HG03175 (cell line): ENCODE results near the gene IQCF6.
"Not testable (repeated sequence)": the region's sequence is repeated elsewhere in the genome, so short reads cannot be mapped to it uniquely, and the experiment has no call there.

ENCODE experiments used
- ATAC-seq: cut with Tn5 transposase; IDR thresholded peaks from one replicate; pipeline ENCODE4 v1.9.1; 2021; ENCODE audit warnings: mild to moderate bottlenecking, moderate library complexity; ENCODE audit not compliant: unreplicated experiment

IQCF6 gene

DNA sequence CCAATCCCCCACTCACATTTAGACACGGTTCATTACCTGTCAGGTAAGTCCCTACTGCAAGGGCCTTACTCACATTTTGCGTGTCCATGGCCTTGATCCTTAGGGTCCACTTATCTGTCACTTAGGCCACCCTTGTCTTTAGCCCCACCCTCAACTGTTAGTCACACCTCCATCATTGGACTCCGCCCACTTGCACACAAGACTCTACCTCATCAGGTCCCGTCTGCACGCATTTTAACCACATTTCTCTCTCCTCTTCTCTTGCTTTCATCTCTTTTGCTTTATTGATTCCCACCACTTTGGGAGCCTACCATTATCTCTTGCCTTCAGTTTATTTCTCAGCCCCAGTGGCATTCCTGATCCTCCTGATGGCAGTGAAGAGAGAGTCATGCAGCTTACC lies at the start of gene IQCF6:
TSS of gene IQCF6 (minus strand) at position 101 of the 400 bp plus-strand sequence. CDS start at position 88, 13 bp downstream.
- no peak for ATAC-seq

DNA sequence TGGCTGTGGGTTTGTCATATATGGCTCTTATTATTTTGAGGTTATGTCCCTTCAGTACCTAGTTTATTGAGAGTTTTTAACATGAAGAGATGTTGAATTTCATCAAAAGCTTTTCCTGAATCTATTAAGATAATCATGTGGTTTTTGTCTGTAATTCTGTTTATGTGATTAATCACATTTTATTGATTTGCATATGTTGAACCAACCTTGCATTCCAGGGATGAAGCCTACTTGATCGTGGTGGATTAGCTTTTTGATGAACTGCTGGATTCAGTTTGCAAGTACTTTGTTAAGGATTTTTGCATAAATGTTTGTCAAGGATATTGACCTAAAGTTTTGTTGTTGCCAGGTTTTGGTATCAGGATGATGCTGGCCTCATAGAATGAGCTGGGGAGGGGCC lies 49.3 kb upstream of the IQCF6 start:
- no peak for ATAC-seq

DNA sequence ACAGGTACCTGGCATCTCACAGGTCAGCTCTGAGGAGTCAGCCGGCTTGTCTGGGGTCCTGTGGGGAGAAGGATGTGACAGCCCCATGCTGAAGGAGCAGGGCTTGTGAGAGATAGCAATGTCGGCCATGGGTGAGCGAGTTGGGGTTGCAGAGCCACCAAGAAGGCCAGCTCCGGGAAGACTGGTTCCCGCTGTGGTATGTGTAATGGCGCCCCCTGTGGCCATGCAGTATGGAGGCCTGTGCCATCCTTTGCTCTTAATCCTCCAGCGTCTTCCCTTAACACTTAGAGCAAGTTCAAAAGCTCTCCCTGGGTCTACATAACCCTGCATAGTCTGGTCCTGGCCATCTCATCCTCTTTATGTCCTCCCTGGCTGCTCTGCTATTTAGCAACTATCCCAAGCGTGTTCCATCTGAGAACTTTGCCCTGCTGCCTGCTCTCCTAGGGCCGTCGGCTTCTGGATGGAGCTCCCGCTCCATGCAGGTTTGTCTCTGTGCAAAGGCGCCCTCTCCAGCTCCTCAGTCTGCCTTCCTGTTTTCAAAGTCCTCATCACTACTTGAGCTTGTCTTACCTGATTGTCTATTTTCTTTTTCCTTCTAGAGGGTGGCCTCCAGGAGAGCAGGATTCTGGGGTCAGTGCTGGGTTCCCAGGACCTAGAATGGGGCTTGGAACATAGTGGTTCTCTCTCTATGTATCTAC lies 40.8 kb upstream of the IQCF6 start:
- ATAC-seq, result no peak

- ATAC-seq, result no peak
These were observed 40.1 kb upstream of the IQCF6 start for GRCh38 chr3:51819151-51819550.

- ATAC-seq, result no peak
These were observed 38.3 kb upstream of the IQCF6 start for GRCh38 chr3:51817375-51817774.

GRCh38 chr3:51816723-51817122 lies 37.7 kb upstream of the IQCF6 start:
- no peak for ATAC-seq

DNA sequence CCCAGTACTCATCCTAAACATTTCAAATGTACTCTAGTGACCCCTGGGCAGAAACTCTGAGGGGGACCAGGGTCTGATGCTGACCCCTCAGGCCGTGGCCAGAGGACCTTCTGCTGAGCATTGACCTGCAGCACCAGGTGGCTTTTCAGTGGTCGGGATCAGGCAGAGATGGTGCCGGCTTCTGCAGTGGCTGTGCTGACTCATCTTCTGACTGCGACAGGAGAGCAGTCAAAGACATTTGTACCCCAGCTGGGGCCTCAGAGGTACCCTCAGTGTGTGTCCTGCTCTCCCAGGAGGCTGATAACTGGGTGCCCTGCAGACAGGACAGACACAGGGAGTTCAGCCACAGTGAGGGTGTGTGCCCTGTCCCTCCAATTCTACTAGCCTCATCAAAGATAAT lies 36.6 kb upstream of the IQCF6 start:
- no peak for ATAC-seq

GRCh38 chr3:51814034-51814433 lies 35.0 kb upstream of the IQCF6 start:
- ATAC-seq, result no peak

GRCh38 chr3:51813539-51813938 lies 34.5 kb upstream of the IQCF6 start:
- no peak for ATAC-seq

DNA sequence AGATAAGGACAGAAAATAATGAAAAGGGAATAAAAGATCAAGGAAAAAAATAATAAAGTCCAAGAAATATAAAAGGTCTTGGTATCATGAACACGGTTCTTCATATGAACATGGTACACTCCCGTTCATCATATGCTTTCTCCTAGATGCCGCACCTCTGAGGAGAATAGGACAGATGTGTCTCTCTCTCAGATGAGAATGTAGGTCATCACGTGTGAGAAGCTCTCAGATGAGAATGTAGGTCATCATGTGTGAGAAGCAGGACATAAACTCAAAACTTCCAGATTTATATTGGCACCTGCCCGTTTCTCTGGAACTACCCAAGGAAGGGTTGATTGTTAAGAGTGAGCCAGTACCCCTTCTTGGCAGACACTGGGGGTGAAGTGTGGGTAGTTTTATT lies 29.9 kb upstream of the IQCF6 start:
- no peak for ATAC-seq

GRCh38 chr3:51802106-51802703 lies 23.2 kb upstream of the IQCF6 start:
- ATAC-seq, result no peak

GRCh38 chr3:51800750-51801125 lies 21.7 kb upstream of the IQCF6 start:
- no peak for ATAC-seq

- no peak for ATAC-seq
These were observed 21.1 kb upstream of the IQCF6 start for GRCh38 chr3:51799879-51800749.

- ATAC-seq, result no peak
These were observed 19.4 kb upstream of the IQCF6 start for GRCh38 chr3:51798411-51798963.

DNA sequence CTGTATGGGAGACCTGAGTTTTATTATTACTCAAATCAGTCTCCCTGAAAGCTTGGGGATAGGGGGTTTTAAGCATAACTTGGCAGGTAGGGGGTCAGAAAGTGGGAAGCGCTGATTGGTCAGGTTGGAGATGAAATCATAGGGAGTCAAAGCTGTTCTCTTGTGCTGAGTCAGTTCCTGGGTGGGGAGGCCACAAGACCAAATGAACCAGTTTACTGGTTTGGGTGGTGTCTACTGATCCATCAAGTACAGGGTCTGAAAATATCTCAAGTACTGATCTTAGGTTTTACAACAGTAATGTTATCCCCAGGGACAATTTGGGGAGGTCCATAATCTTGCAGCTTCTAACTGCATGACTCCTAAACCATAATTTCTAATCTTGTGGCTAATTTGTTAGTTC lies 17.8 kb upstream of the IQCF6 start:
- no peak for ATAC-seq

DNA sequence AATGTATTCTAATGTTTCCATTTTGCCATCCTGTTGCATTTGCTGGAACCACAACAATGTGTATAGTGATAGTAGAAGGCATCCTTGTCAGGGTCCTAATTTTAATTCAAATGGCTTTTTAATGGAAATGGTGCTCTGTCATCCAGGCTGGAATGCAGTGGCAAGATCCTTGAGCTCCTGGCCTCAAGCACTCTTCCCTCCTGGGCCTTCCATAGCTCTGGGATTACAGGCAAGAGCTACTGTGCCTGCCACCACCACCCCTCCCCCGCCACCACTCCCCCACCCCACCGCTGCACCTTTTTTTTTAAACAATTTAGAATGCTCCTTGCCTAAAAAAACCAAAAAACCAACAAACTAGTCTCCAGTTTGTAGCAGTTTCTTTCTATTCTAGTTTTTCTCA lies 15.2 kb upstream of the IQCF6 start:
- no peak for ATAC-seq

DNA sequence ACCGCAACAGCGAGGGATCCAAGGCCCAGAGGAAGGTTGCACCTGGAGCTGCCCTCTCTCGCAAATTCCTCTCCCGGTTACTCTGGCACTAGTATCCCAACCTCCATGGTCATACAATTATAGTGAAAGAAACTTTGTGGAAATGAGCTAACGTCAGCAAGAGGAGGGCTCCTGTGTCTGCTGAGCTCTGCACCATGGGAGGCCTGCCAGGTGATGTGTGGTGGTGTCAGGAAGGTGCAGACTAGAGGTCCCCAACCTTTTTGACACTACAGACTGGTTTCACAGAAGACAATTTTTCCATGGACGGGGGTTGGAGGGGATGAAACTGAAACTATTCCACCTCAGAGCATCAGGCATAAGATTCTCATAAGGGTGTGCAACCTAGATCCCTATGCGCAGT lies 13.2 kb upstream of the IQCF6 start:
- ATAC-seq, result no peak

DNA sequence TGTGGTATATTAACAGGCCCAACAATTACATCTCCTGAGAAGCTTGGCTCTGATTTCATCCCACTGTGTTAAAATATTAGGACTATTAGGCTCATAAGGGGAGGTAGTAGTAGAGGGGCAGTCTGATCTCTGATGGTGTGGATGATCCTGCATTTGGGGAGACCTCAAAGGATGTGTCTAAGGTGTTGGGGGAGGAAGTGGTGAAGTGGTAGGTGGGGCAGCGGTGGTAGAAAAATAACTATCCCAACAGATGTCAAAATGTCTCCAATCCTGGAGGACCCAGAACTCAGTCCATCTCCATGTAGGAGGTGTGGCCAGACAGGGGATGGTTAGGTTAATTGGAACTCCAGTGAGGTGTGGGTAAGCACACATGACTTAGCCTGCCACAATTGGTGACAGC lies 10.4 kb upstream of the IQCF6 start:
- ATAC-seq, result no peak

DNA sequence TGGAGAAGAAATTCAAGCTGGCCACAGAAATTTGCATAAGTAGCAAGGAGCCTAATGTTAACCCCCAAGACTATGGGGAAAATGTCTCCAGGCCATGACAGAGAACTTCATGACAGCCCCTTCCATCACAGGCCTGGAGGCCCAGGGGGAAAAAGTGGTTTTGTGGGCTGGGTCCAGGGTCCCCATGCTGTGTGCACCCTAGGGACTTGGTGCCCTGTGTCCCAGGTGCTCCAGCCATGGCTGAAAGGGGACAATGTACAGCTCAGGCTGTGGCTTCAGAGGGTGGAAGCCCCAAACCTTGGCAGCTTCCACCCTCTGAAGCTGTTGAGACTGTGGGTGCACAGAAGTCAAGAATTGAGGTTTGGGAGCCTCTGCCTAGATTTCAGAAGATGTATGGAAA lies 8.5 kb upstream of the IQCF6 start:
- ATAC-seq, result not testable (repeated sequence)

DNA sequence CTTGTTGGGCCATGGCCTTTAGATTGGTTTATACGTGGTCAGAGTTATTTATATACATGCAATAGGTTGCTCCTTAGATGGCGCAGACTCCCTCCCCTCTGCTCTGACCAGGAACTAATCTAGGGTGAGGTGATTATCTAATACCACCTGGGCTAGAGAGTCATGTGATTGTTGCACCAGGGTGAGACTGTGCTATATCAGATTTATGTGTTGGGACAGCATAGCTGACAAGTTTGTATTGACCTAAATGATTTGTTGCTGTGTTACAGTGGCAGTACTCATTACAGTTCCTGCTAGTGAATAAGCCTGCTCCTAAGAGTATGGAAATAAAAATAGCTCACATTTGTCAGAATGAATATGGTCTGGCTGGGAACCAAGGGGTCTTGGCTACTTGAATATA lies 7.2 kb upstream of the IQCF6 start:
- no peak for ATAC-seq

DNA sequence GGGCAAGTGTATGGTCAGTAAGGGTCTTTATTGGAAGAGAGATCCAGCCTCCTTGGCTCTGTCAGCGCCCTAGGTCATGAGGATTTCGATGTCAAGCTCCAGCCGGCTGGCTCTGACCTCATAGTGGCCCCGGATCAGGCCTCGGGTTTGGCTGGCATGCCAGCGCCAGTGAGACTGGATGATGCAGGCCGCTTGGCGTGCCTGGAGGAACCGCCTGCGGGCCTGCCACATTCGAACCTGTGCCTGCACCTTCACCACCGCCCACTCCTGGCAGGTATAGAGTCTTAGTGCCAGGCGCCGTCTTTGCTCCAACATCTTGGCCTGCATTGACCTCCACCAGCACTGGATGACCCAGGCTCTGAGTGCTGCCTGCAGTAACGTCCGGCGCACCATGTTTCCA lies 483 bp downstream of the IQCF6 start:
- ATAC-seq, result no peak

- no peak for ATAC-seq
These were observed 1.1 kb downstream of the IQCF6 start for GRCh38 chr3:51777985-51778384.
